ENCODE data around the gene XPNPEP1.

Gene XPNPEP1

DNA sequence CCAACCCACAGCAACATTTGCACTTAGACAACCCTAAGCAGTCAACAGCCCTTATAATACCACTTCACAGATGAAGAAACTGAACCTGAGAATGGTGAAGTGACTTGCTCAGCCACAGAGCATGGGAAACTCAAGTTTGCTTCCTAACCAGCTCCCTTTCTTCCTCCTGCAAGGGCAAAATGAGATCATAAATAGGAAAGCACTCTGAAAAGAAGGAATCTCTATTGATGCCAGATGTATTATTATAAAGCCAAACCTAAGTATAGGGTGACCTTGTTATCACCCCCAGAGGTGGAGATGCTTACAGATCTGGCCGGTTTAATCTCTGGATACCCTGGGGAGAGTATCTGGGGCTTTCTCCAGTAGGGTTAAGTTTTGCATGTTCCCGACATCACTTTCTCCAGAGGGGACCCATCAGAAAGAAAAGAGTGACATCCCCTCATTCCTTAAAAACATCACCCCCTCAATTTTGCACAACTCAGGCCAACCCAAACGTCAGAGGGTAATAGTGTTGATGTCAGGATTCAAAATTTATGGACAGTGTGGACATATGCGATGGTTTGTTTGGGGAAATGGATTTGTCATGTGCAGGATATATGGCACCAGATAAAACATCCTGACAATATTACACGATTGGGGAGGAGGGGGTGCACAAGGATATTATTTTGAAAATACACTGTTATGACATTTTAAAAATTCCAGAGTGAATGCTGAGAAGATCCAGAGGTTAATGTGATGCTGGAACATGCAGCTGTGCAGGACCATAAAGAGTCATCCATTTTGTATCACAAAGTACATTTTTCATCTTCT, 24.0 kb upstream of the XPNPEP1 start:
- DNase-seq: no peak

DNA sequence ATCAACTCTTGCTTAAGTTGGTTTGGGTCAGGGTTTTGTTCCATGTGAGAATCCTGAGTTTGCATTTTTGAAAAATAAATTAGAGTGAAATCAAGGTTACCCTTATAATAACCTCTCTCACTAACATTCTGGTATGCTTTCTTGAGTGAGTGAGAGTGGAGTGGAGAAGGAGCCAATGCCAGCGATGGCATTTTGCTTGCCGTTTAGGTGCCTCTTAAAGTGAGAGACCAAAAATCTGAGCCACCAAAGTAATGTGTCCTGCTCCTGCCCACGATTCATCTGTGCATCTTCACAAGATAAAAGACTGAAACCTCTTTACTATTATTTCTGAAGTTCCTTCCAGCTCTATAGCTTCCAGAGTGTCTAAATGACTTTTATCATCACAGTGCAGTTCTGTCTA, 23.4 kb upstream of the XPNPEP1 start:
- DNase-seq: no peak

DNA sequence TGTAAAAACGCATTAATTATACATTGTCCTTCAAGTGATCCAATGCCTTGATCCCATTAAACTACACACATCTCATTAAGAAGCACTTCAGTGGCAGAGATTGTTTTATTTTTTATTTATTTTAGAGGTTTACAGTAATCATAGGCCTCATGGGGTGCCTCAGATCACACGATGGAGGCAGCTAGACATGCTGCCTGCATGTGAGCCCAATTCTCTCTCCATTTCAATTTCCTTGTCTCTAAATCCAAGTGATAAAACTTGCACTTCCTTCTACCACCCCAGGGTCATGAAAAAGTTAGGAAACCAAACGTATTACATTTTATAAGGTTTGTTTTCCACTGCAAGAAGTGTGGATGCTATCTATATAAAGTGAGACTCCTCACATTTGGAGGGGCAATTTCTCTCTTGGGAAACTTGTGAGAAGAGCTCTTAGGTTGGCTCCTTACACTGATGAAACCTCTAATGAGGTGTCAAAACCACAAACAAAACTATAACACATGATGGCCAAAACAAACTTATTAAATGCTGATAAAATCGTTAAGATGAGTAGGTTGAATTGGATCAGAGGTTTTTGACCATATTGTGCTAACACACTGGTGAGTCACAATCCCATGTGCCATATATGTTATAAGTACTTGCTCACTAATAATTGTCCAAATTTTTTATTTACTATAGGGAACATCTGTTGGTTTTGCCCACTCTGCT, 22.3 kb upstream of the XPNPEP1 start:
- no peak for DNase-seq

DNA sequence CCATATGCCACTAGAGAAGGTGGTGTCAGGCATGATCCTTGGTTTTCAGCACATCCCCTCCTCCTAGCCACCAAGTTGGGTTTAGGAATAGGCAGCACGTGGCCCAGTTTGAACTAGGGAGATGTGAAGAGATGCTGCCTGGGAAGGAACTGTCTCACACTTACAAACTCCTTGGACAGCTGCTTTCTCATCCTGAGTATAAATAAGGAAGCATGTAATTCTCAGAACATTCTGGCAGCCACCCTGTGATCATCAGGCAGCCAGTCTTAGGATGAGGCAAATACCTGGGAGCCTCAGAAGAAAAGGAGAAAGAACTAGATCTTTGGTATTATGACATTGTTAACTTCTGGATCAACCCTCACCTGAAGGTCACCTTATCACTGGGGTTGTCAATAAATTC, 21.3 kb upstream of the XPNPEP1 start:
- no peak for DNase-seq

DNA sequence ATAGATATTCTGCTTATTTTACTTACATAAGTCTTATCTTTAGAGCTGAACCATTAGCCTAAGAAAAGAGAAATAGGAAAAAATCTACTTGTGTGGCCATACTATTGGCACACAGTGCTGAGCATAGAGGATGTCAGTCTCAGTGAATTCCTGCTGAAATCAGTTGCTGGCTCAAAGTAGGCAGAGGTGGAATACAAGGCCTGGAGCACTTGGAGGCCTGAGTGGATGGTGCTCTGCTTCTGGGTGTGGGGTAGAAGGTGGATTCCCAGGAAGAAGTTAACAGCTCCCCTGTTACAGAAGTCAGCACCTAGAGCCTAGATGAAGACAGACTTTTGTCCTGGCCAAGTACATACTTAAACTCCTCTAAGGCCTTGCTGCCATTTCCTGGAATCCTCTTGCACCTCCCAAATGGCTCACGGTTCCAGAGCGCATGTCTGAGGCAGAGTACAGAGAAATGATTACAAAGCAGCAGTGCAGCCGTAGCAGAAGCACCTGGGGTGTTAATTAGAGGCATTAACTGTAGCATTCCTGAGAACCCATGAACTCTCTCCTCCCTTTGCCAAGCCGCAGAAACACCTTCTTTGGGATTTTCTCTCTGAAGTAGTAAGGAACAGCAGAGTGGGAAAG, 18.0 kb upstream of the XPNPEP1 start:
- DNase-seq: no peak

DNA sequence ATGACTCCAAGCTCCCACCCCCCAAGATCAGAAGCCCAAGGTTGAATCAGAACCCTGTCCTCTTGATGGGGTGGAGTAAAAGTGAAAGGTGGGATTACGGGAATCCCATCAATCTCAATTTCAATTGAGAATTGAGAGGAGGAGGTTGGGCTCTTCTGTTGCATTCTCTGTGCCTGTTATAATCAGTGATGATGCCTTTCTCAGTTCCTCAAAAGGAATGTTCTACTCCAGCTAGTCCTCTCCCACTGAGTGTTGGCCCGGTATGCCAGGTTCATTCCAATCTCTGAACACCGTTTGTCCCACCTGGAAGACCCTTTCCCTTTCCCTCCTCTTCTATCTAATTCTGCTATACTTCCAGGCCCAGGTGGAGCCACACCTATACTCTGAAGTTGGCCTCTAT, 17.2 kb upstream of the XPNPEP1 start:
- no peak for DNase-seq

DNA sequence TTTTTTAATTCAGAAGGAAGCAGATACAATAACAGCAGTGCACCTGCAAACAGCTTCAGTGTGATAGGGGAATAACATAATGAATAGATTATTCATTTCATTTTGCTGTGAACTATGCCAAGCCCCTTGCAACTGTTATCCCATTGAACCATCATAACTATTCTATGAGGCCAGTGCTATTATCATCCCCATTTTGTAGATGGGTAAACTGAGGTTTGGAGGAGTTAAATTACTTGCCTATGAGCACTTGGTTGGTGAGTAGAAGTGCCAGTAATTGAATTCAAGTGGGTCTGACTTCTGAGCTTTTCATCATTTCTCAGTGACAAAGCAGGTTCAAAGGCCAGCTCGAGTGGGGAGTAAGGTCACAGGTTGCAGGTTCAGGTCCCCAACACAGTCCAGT, 16.8 kb upstream of the XPNPEP1 start:
- no peak for DNase-seq

DNA sequence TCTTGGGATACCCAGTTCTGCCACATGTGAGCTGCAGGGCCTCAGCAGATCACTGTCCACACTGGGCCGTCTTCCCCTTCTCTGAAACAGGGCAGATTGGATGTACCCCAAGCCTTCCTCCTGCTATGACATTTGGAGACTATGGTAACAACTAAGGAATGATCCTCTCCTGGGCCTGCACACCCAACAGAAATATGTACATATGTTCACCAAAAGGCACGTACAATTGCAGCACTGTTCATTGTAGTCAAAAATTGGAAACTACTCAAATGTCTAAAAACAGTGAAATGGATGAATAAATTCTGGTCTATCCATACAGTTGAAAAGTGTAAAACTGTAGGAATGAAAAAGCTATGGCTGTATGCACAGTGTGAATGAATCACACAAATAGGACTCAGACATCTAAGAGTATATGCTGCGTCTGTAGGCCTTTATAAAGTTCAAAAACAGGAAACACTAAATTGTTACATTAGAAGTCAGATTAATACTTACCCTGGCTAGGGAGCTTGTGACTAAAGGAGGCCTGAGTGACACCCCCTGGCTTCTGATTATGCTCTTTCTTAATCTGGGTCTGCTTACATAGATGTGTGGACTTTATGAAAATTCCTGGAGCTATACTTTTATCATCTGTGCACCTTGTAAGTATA, 16.1 kb upstream of the XPNPEP1 start:
- no peak for DNase-seq

DNA sequence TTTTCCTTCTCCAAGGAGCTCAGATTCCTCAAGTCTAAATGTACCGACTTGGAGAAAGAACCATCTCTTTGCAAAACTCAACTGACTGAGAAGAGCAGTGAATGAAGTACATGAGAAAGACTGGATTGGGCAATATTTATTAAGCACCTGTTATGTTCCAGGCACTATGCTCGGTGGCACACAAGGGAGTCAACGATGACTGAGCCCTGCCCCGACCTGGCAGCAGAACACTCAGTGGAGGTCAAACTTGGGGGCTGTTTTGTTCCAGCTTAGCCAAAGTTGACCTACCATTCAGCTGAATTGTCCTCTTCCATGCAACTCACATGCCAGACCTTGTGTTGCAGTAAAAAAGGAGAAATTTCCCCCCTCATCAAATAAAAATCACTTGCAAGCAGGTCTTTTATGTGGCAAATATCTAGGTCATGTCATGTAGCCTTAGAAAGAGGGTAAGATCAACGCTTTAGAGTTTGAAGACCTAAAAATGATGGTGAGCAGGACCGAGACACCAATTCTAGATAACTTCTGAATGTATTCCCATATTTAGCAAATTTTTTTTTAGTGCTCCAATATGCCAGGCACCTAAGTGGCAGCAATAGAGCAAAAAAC, 14.3 kb upstream of the XPNPEP1 start:
- no peak for DNase-seq

DNA sequence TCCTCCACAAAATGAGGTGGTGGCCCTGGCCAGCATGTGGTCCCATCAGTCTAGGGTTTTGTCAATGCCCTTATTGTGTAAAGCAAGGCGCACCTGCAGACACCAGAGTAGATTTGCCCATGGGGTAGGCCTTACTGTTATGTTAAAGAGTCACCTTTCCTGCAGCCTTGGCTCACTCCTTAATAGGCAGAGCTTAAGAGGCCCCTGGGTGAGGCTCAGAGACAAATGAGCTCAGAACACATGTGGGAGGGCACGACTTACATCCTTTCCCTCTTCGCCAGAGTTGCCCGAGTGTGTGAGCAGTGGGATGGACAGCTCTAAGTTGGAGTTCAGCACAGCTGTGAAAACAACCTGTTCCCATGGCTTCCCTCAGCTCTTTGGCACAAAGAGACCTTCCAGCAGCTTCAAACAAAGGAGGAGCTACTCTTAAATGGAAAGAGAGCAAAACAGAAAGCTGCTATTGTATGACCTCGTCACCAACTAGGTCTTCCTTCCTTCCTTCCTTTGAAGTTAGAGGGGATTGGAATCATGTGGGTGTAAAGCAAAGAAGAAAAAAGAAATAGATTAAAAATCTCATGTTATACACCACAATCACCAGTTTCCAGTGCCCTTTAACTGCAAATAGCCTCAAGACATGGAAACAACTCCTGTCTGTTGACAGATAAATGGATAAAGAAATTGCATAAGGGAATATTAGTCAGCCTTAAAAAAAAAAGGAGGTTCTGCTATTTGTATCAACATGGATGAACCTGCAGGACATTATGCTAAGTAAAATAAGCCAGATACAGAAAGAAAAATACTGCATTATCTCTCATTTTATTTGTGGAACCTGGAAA, 11.9 kb upstream of the XPNPEP1 start:
- DNase-seq: no peak

DNA sequence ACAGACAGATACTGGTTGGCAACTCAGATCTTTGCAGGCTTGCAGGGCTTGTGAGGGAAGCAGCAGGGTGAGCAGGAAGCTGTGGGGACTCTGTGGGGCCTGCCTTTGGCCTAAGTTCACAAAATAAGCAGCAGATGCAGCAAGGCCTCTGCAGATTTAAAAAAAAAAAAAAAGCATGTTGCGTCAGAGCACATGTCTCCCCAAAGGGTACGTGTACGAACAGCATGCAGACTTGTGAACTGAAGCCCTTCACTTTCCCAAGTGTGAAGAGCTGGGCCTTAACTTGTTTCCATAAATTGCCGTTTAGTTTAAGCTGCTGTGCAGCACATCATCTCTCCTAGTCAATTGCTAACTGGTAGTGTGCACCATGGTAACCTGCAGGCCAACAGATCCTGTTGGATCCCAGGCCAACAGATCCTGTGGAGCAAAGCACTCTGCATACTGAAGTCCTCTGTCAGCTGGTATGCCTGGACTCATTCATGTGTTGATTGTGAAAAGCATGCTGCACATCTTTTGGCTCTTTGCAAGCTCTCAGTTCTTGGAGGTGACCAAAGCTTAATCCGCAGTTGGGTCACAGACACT, 10.8 kb upstream of the XPNPEP1 start:
- no peak for DNase-seq

DNA sequence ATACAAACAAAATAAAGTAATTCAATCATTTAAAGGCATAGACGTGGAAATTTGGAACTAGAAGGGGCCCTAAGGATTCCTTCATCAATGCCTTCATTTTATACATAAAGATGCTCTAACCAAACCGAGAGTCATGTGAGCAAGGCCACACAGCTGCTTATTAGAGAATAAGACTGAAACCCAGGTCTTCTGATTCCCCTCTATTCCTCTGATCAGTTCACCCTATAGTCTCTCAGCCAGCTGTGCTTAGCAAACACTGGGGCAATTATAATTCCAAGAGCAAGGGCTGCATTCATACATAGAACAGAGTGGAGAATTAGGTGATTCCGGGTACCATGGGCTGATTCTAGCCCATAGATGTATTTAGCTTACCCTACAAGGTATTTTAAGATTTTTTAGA, 9.7 kb upstream of the XPNPEP1 start:
- DNase-seq: no peak

DNA sequence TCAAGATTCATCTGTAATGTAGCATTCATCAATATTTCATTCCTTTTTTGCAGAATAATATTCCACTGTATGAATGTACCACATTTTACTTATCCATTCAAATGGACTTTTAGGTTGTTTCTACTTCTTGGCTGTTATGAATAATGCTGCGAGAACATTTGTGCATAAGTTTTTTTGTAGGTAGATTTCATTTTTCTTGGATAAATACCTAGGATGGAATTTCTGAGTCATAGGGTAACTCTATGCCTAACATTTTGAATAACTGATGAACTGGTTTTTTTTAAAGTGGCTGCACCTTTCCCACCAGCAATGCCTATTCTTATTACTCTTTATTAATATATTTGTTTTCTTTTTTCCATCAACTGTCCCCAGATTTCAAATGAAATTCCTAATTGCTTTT, 9.1 kb upstream of the XPNPEP1 start:
- DNase-seq: no peak

DNA sequence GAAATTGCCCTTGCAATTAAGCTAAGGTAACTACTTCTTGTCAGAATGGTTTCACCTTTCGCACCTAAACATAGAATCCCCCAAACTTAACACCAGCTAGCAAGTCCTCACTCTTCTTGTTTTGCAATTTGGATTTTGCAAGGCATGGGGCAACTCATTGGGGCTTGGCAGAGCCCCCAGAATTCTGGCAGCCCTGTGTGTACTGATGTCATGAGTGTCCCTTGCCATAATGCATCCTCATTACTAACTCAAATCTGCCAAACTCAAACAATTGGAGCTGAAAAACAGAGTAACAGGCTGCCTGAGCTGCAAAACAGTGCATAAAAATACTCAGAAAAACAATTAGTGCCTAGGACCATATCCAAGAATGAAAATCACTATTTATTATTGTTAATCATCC, 7.9 kb upstream of the XPNPEP1 start:
- no peak for DNase-seq

DNA sequence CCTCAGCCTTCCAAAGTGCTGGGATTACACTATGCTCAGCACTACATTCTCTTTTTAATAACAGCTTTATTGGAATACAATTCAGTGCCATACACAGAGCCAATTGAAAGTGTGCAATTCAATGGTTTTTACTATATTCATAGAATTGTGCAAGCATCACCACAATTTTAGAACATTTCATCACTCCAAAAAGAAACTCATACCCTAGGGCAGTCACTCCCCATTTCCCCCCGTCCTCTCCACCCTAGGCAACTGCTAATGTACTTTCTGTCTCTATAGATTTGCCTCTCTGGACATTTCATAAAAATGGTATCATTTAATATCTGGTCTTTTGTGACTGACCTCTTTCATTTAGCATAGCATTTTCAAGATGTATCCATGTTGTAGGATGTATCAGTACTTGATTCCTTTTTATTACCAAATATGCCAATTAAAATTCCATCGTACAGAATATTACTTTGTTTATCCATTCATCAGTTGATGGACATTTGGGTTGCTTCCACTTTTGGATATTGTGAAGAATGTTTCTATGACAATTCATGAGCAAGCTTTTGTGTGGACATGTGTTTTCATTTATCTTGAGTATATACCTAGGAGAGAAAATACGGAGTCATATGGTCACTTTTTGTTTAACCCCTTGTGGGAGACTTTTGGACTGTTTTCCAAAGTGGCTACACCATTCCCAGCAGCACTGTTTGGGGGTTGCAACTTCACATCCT, 6.3 kb upstream of the XPNPEP1 start:
- DNase-seq: no peak

DNA sequence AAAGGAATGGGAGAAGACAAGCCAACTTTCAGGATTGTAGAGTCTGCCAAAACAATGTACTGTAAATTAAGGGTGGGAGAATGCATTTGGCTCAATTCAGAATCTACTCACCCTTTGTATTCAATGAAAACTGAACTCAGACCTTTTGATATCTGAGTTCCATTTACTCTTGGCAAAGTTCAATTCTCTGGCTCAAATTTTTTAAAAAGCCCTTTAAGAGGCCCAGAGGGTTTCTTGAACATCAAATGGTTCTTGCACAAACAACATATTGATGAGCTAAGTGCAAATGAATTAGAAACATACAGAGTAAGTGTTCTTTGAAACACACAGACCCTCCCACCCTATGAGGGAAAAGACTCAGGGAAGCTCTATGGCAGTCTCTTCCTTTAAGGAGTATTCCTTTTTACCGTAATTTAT, 5.2 kb upstream of the XPNPEP1 start:
- DNase-seq: no peak

DNA sequence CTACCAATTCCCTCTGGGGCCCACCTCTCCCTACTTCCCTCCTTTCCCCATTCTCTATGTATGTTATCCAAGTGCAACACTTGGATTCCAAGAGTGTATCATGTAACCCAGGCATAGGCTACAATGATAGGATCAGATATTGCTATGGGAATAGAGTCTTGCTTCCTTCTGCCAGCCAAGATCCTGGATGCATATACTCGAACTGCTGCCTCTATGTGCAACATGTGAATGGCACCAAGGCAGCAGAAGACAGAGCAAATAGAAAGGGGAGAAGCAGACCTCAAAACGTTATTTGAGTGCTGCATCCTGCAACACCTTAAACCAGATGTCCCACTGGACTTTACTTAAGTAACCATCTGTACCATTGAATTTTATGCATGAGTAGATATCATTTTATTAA, 3.5 kb upstream of the XPNPEP1 start:
- DNase-seq: no peak

DNA sequence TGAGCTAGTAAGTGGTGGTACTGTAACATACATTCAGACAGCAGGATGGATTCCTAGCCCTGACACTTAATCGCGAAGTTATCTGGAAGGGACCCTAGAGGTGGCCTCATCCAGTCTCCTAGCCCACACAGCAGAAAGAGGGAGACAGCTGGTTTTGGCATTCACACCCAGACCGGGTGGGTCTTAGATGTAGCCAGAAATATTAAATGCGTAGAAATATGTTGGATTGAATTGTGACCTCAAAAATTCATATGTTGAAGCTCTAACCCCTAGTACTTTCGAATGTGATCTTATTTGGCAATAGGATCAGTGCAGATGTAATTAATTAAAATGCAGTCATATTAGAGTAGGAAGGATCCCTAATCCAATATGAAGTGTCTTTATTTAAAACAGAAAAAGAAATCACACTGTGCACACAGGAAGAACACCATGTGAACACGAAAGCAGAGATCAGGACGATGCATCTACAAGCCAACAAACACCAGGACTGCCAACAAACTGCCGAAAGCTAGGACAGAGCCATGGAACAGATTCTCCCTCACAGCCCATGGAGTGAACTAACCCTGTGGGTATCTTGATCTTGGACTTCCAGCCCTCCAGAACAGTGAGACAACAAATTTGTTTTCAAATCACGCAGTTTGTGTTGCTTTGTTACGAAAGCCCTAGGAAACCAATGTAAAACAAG, 2.9 kb upstream of the XPNPEP1 start:
- DNase-seq: no peak

DNA sequence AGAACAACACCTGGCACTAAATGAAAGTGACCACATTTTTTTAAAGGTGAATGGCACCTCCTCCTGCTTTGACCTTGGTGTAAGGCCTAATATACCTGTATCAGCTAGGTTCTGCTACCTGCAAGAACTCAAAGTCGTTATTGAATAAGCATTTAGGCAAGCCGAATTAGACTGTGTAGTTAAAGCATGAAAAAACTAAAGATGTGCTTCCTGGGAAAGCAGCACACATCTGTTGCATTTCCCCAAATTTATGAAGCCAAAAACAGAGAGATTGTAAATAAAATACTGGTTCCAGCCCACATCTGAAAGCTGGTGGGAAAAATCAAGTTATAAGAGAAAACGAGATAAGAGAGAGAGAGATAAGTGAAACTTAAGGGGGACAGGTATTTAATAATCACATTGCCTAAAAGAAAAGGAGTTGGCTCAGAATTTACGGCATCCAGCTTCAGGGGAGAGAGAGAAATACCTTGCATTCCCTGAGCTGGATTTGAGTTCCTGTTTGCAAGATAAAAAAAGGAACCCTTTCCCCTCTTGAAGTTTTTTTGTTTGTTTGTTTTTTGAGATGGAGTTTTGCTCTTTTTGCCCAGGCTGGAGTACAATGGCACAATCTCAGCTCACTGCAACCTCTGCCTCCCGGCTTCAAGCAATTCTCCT, 1.8 kb upstream of the XPNPEP1 start:
- no peak for DNase-seq

DNA sequence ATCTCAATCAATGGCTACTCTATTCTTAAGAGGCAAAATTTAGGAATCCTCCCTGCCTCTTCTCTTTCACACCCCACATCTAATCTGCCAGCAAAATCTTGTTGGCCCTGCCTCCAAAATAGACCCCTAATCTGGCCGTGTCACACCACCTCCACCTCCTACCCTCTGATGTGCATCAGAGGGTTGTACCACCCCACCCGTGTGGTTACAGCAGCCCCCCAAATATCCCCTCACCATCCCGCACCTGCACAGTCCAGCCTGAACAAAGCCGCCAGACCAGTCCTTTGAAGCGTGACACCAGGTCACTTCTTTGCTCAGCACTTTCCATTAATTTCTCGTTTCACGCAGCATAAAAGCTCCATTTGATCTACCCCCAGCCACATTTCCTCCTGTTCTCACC, 776 bp upstream of the XPNPEP1 start:
- DNase-seq: no peak
